RWPE2 (cell line): ENCODE results near the gene GP5.

Experiments used
- ATAC-seq: fragments of 200-7000 bp; cut with Tn5 transposase; 3 replicates; pipeline ENCODE4 v1.9.1; 2021; ENCODE audit warnings: low read depth
- DNase-seq: peaks from one replicate; pipeline ENCODE4 v3.0.0-alpha.2; 2020; ENCODE audit warnings: low spot score
- H3K27ac ChIP-seq: fragments of 450-650 bp; 2 replicates; pipeline ENCODE4 v1.5.1; 2017; ENCODE audit warnings: mild to moderate bottlenecking; ENCODE audit not compliant: poor library complexity, severe bottlenecking
- H3K27me3 ChIP-seq: fragments of 250-450 bp; sonication (Bioruptor Pico); 2 replicates; pipeline ENCODE4 v1.5.1; 2021; ENCODE audit warnings: mild to moderate bottlenecking, moderate library complexity; ENCODE audit not compliant: insufficient read depth, poor library complexity, severe bottlenecking
- H3K36me3 ChIP-seq: fragments of 250-450 bp; sonication (Bioruptor Pico); 2 replicates; pipeline ENCODE4 v1.5.1; 2020; ENCODE audit warnings: low read depth, mild to moderate bottlenecking, moderate library complexity
- H3K4me1 ChIP-seq: fragments of 250-450 bp; sonication (Bioruptor Pico); 2 replicates; pipeline ENCODE4 v1.5.1; 2021; ENCODE audit warnings: mild to moderate bottlenecking, moderate library complexity; ENCODE audit not compliant: insufficient read depth, poor library complexity, severe bottlenecking
- H3K4me3 ChIP-seq: fragments of 250-450 bp; sonication (Bioruptor Pico); 2 replicates; pipeline ENCODE4 v1.5.1; 2021; ENCODE audit warnings: mild to moderate bottlenecking, moderate library complexity; ENCODE audit not compliant: severe bottlenecking
- H3K9me3 ChIP-seq: fragments of 250-450 bp; sonication (Bioruptor Pico); 2 replicates; pipeline ENCODE4 v1.5.1; 2021; ENCODE audit warnings: mild to moderate bottlenecking, moderate library complexity; ENCODE audit not compliant: severe bottlenecking
- CTCF ChIP-seq: fragments of 450-650 bp; IDR thresholded peaks from one replicate; pipeline ENCODE4 v1.5.1; 2017; ENCODE audit warnings: mild to moderate bottlenecking, moderate library complexity; ENCODE audit not compliant: poor library complexity, severe bottlenecking

Gene GP5

GRCh38 chr3:194401346-194401745, 2.3 kb upstream of the GP5 start:
- H3K4me3 ChIP-seq = no peak overlapping the region
- peak; percentile 8; the same call in 1 of the 3 replicates for ATAC-seq

GRCh38 chr3:194399874-194400411, 877 bp upstream of the GP5 start:
- ATAC-seq (no peak), DNase-seq (no peak)
- Histone ChIP-seq H3K4me1 (no peaks in the 10 kb centered on the region), H3K27ac (no peak overlapping the region), H3K27me3 (peaks cover 7% of the 10 kb centered on the region), H3K4me3 (no peak overlapping the region), H3K36me3 (peaks cover 22% of the 10 kb centered on the region), H3K9me3 (no peaks in the 10 kb centered on the region)
- no peak for TF ChIP-seq CTCF

More at GRCh38 chr3:194401346-194401745, 2.3 kb upstream of the GP5 start:
- no peak overlapping the region for H3K27ac ChIP-seq
- no peaks in the 10 kb centered on the region for H3K9me3 ChIP-seq
- no peak for DNase-seq
- H3K27me3 ChIP-seq = peaks cover 7% of the 10 kb centered on the region
- no peaks in the 10 kb centered on the region for H3K4me1 ChIP-seq
- no peak for TF ChIP-seq CTCF
- H3K36me3 ChIP-seq = peaks cover 36% of the 10 kb centered on the region

GRCh38 chr3:194397757-194398312, 1.2 kb downstream of the GP5 start:
- H3K4me3 ChIP-seq = no peak overlapping the region
- no peak for ATAC-seq
- H3K9me3 ChIP-seq = no peaks in the 10 kb centered on the region
- no peak for DNase-seq
- H3K27ac ChIP-seq = no peak overlapping the region
- H3K27me3 ChIP-seq = peaks cover 7% of the 10 kb centered on the region
- no peak for TF ChIP-seq CTCF
- peaks cover under 1% of the 10 kb centered on the region for H3K36me3 ChIP-seq
- no peaks in the 10 kb centered on the region for H3K4me1 ChIP-seq

DNA sequence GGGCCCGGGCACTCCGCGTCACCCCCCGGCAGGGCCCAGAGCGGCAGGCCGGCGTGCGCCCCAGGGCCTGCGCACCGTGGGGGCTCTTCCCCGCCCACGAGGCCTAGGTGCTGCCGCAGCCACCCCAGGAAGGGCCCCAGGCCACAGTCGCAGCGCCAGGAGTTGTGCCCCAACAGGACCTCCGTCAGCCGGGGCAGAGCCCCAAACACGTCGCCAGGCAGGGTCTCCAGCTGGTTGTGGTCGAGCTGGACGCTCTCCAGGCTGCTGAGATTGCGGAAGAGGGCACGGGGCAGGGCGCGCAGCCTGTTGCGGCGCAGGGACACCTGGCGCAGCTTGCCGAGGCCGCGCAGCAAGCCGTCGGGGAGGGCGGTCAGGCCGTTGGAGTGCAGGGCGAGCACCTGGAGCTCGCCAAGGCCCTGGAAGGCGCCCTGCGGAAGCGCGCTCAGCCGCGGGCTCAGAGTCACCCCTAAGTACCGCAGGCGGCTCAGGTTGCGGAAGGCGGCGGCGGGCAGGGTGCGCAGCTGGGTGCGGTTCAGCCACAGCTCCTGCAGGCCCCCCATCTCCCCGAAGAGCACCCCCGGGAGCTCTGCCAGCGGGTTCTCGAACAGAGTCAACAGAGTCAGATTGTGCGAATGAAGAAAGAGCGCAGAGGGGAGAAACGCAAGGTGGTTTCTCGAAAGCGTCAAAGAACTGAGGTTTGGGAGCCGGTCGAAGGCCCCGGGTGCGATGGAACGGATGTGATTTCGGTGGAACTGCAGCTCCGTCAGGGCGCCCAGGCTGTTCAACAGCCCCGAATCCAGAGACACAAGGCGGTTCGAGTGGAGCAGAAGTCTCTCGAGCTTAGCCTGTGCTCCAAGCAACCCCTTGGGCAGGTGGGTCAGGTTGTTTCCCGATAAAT, 2.0 kb downstream of the GP5 start:
- no peak for TF ChIP-seq CTCF
- H3K27ac ChIP-seq = no peak overlapping the region
- DNase-seq (no peak), ATAC-seq (0 out of 3 replicates have a peak, but pooled peaks have one; percentile 22)
- no peaks in the 10 kb centered on the region for H3K9me3 ChIP-seq
- no peaks in the 10 kb centered on the region for H3K4me1 ChIP-seq
- no peak overlapping the region for H3K4me3 ChIP-seq
- peaks cover 7% of the 10 kb centered on the region for H3K27me3 ChIP-seq
- H3K36me3 ChIP-seq = no peaks in the 10 kb centered on the region
